Lower lobe of right lung (tissue), 2 donors: ENCODE measurements around the gene OR52N2. TPM values are rescaled to one million over a fixed set of nuclear protein-coding genes. Genes with fewer than 3 reads are reported as not detected.
A peak's percentile ranks its signal among the peaks of the same experiment; 100 is the strongest.

Experiments
- ATAC-seq, 2 donors: fragments of 200-7000 bp; cut with Tn5 transposase; one replicate each; pipeline ENCODE4 v1.9.1; 2020 to 2022; ENCODE audit warnings: mild to moderate bottlenecking in 2 of 2, moderate library complexity in 2 of 2
- DNase-seq: peaks from one replicate; pipeline ENCODE4 v3.0.0-alpha.2; 2020
- H3K27ac ChIP-seq: fragments of 200-600 bp; one replicate; pipeline ENCODE4 v1.8.0; 2022
- H3K27me3 ChIP-seq: fragments of 200-600 bp; one replicate; pipeline ENCODE4 v1.8.0; 2022; ENCODE audit warnings: low read depth
- H3K36me3 ChIP-seq: fragments of 200-600 bp; one replicate; pipeline ENCODE4 v1.8.0; 2022; ENCODE audit warnings: mild to moderate bottlenecking
- H3K4me1 ChIP-seq: fragments of 200-600 bp; one replicate; pipeline ENCODE4 v1.8.0; 2022
- H3K4me3 ChIP-seq: fragments of 200-600 bp; one replicate; pipeline ENCODE4 v1.8.0; 2022; ENCODE audit warnings: mild to moderate bottlenecking
- H3K9me3 ChIP-seq: fragments of 200-600 bp; one replicate; pipeline ENCODE4 v1.8.0; 2022
- CTCF ChIP-seq: fragments of 200-600 bp; IDR thresholded peaks from one replicate; pipeline ENCODE4 v1.8.0; 2022; ENCODE audit warnings: antibody characterized with exemption, mild to moderate bottlenecking
- intact Hi-C: fragments of 100-400 bp; cut with DNase I; formaldehyde crosslinking; loops from one replicate; pipeline ENCODE4 v1.11.0; 2022
- total RNA-seq: library from RNA; stranded (reverse); fragmentation: NEBNext Ultra II Directional; extraction: Animal tissue kit (Norgen Biotek cat#: 25700); gene quantifications from one replicate; pipeline ENCODE4 v1.2.1, GENCODE V29; 2021
- donor health status: DM: no; HTN: yes; CAD: no; lungs with severe emphysema.

The OR52N2 gene
- total RNA-seq, 1 donor from 2014 or later = not detected

GRCh38 chr11:5803982-5804381 lies 4.7 kb upstream of the OR52N2 start:
- no peak for TF ChIP-seq CTCF
- no peak overlapping the region for H3K27ac ChIP-seq
- H3K27me3 ChIP-seq = no peaks in the 10 kb centered on the region
- no peak overlapping the region for H3K4me3 ChIP-seq
- no peaks in the 10 kb centered on the region for H3K36me3 ChIP-seq
- H3K9me3 ChIP-seq = no peaks in the 10 kb centered on the region
- ATAC-seq (no peak), DNase-seq (no peak)
- H3K4me1 ChIP-seq = peaks cover 8% of the 10 kb centered on the region
- intact Hi-C loops = loop anchor here (10.0 kb wide), 1 partner anchor 329 kb away; no protein-coding TSS in a partner anchor

- DNase-seq (no peak), ATAC-seq (peak in 1 of 2 donors; percentile 14)
- Histone ChIP-seq H3K4me1 (peaks cover 11% of the 10 kb centered on the region), H3K9me3 (no peaks in the 10 kb centered on the region), H3K27ac (no peak overlapping the region), H3K4me3 (no peak overlapping the region), H3K27me3 (no peaks in the 10 kb centered on the region), H3K36me3 (no peaks in the 10 kb centered on the region)
- intact Hi-C loops = loop anchor here (10.0 kb wide), 1 partner anchor 333 kb away; no protein-coding TSS in a partner anchor
- no peak for TF ChIP-seq CTCF
Measured at GRCh38 chr11:5807580-5807979, 1.1 kb upstream of the OR52N2 start.

GRCh38 chr11:5809122-5809519 lies 397 bp downstream of the OR52N2 start:
- Histone ChIP-seq H3K4me1 (peaks cover 11% of the 10 kb centered on the region), H3K4me3 (peak overlapping the region; percentile 56), H3K36me3 (no peaks in the 10 kb centered on the region), H3K27me3 (no peaks in the 10 kb centered on the region), H3K9me3 (no peaks in the 10 kb centered on the region), H3K27ac (no peak overlapping the region)
- TF ChIP-seq CTCF = no peak
- DNase-seq = no peak
- intact Hi-C loops = loop anchor here (10.0 kb wide), 1 partner anchor 334 kb away; no protein-coding TSS in a partner anchor
- peak; percentile 17 to 54 for ATAC-seq

- DNase-seq (no peak), ATAC-seq (no peak)
- H3K4me1 ChIP-seq = peaks cover 11% of the 10 kb centered on the region
- intact Hi-C loops = loop anchor here (10.0 kb wide), 1 partner anchor 335 kb away; no protein-coding TSS in a partner anchor
- H3K9me3 ChIP-seq = no peaks in the 10 kb centered on the region
- no peak overlapping the region for H3K27ac ChIP-seq
- no peaks in the 10 kb centered on the region for H3K36me3 ChIP-seq
- no peak for TF ChIP-seq CTCF
- H3K4me3 ChIP-seq = no peak overlapping the region
- H3K27me3 ChIP-seq = no peaks in the 10 kb centered on the region
Measured at GRCh38 chr11:5809905-5810795, 1.4 kb downstream of the OR52N2 start.

GRCh38 chr11:5815534-5815933 lies 6.8 kb downstream of the OR52N2 start:
- no peak overlapping the region for H3K4me3 ChIP-seq
- ATAC-seq (peak in 1 of 2 donors; percentile 57), DNase-seq (no peak)
- H3K27me3 ChIP-seq = no peaks in the 10 kb centered on the region
- no peaks in the 10 kb centered on the region for H3K36me3 ChIP-seq
- no peak for TF ChIP-seq CTCF
- intact Hi-C loops = no loop called here
- no peaks in the 10 kb centered on the region for H3K9me3 ChIP-seq
- no peak overlapping the region for H3K27ac ChIP-seq
- H3K4me1 ChIP-seq = no peaks in the 10 kb centered on the region
